Measurements from ENCODE around the gene IRF4. TPM values are rescaled to one million over a fixed set of nuclear protein-coding genes. Genes with fewer than 3 reads are reported as not detected.
"Not testable (repeated sequence)": the region's sequence is repeated elsewhere in the genome, so short reads cannot be mapped to it uniquely, and the experiment has no call there.

IRF4 gene
- total RNA-seq, 1 experiment from 2014 or later: 0.37 TPM

- Histone ChIP-seq H3K27me3 (replicated peaks; ENCODE audit: insufficient read depth, low read depth, low read length, poor library complexity) (peaks cover 20% of the 10 kb centered on the region), H3K27ac (ENCODE audit: low read depth, low read length, poor library complexity, severe bottlenecking) (no peak overlapping the region), H3K4me1 (ENCODE audit: insufficient read depth, low read length, poor library complexity, severe bottlenecking) (no peaks in the 10 kb centered on the region), H3K36me3 (ENCODE audit: insufficient read depth, low read length, poor library complexity, severe bottlenecking) (no peaks in the 10 kb centered on the region), H3K9me3 (ENCODE audit: low read depth, low read length, poor library complexity, severe bottlenecking) (peaks cover 32% of the 10 kb centered on the region), H3K4me3 (ENCODE audit: low read depth, low read length, poor library complexity, severe bottlenecking) (no peak overlapping the region)
- TF ChIP-seq CTCF (conservative IDR thresholded peaks at IDR 0.05; ENCODE audit: low read depth, low read length) (no peak), EZH2 (IDR thresholded peaks at IDR 0.05; ENCODE audit: borderline replicate concordance, low read depth, low read length, poor library complexity, severe bottlenecking) (no peak)
- intact Hi-C loops (cut with micrococcal nuclease; ENCODE audit: unreplicated experiment): no loop called here
- no peak for DNase-seq (ENCODE audit: low spot score)
- ChIA-PET POLR2A (ENCODE audit: low non-redundant PET) (no interaction called here), CTCF (no interaction called here)
- BruUV-seq (replicated peaks): no TSS peak
These were observed 23.5 kb upstream of the IRF4 start for GRCh38 chr6:367891-368630.

- no peak overlapping the region for H3K4me3 ChIP-seq (ENCODE audit: low read depth, low read length, poor library complexity, severe bottlenecking)
- ChIA-PET POLR2A (ENCODE audit: low non-redundant PET) (no interaction called here), CTCF (no interaction called here)
- no peaks in the 10 kb centered on the region for H3K36me3 ChIP-seq (ENCODE audit: insufficient read depth, low read length, poor library complexity, severe bottlenecking)
- no TSS peak for BruUV-seq (replicated peaks)
- peaks cover 18% of the 10 kb centered on the region for H3K9me3 ChIP-seq (ENCODE audit: low read depth, low read length, poor library complexity, severe bottlenecking)
- TF ChIP-seq CTCF (conservative IDR thresholded peaks at IDR 0.05; ENCODE audit: low read depth, low read length) (no peak), EZH2 (IDR thresholded peaks at IDR 0.05; ENCODE audit: borderline replicate concordance, low read depth, low read length, poor library complexity, severe bottlenecking) (no peak)
- intact Hi-C loops (cut with micrococcal nuclease; ENCODE audit: unreplicated experiment): no loop called here
- H3K4me1 ChIP-seq (ENCODE audit: insufficient read depth, low read length, poor library complexity, severe bottlenecking): no peaks in the 10 kb centered on the region
- H3K27ac ChIP-seq (ENCODE audit: low read depth, low read length, poor library complexity, severe bottlenecking): no peak overlapping the region
- peaks cover 36% of the 10 kb centered on the region for H3K27me3 ChIP-seq (replicated peaks; ENCODE audit: insufficient read depth, low read depth, low read length, poor library complexity)
- no peak for DNase-seq (ENCODE audit: low spot score)
These were observed 21.8 kb upstream of the IRF4 start for GRCh38 chr6:369559-370431.

GRCh38 chr6:370555-370954, 21.0 kb upstream of the IRF4 start:
- peaks cover 36% of the 10 kb centered on the region for H3K27me3 ChIP-seq (replicated peaks; ENCODE audit: insufficient read depth, low read depth, low read length, poor library complexity)
- H3K4me1 ChIP-seq (ENCODE audit: insufficient read depth, low read length, poor library complexity, severe bottlenecking): no peaks in the 10 kb centered on the region
- no peak for TF ChIP-seq CTCF (conservative IDR thresholded peaks at IDR 0.05; ENCODE audit: low read depth, low read length)
- TF ChIP-seq EZH2 (IDR thresholded peaks at IDR 0.05; ENCODE audit: borderline replicate concordance, low read depth, low read length, poor library complexity, severe bottlenecking): no peak
- CTCF ChIA-PET: no interaction called here
- H3K9me3 ChIP-seq (ENCODE audit: low read depth, low read length, poor library complexity, severe bottlenecking): peaks cover 18% of the 10 kb centered on the region
- no peak for DNase-seq (ENCODE audit: low spot score)
- intact Hi-C loops (cut with micrococcal nuclease; ENCODE audit: unreplicated experiment): no loop called here
- H3K27ac ChIP-seq (ENCODE audit: low read depth, low read length, poor library complexity, severe bottlenecking): no peak overlapping the region
- H3K36me3 ChIP-seq (ENCODE audit: insufficient read depth, low read length, poor library complexity, severe bottlenecking): no peaks in the 10 kb centered on the region
- no TSS peak for BruUV-seq (replicated peaks)
- POLR2A ChIA-PET (ENCODE audit: low non-redundant PET): no interaction called here
- no peak overlapping the region for H3K4me3 ChIP-seq (ENCODE audit: low read depth, low read length, poor library complexity, severe bottlenecking)

- peaks cover 25% of the 10 kb centered on the region for H3K27me3 ChIP-seq (replicated peaks; ENCODE audit: insufficient read depth, low read depth, low read length, poor library complexity)
- H3K27ac ChIP-seq (ENCODE audit: low read depth, low read length, poor library complexity, severe bottlenecking); H3K4me3 ChIP-seq (ENCODE audit: low read depth, low read length, poor library complexity, severe bottlenecking); BruUV-seq (replicated peaks); DNase-seq (ENCODE audit: low spot score); POLR2A ChIA-PET (ENCODE audit: low non-redundant PET); intact Hi-C loops (cut with micrococcal nuclease; ENCODE audit: unreplicated experiment); H3K4me1 ChIP-seq (ENCODE audit: insufficient read depth, low read length, poor library complexity, severe bottlenecking); CTCF ChIA-PET; H3K36me3 ChIP-seq (ENCODE audit: insufficient read depth, low read length, poor library complexity, severe bottlenecking): not testable (repeated sequence)
- peaks cover 12% of the 10 kb centered on the region for H3K9me3 ChIP-seq (ENCODE audit: low read depth, low read length, poor library complexity, severe bottlenecking)
These were observed 19.7 kb upstream of the IRF4 start for GRCh38 chr6:371851-372250.

Measured in A673 (cell line).